Stimulated activated CD8-positive, alpha-beta memory T cell treated with anti-CD3 and anti-CD28 coated beads, Interleukin-15, amount 100 ng/mL, for 1 hour (primary cell): ENCODE results near the gene CAMK2D.

Source experiments
- DNase-seq: peaks from one replicate; pipeline ENCODE4 v3.0.0-alpha.2; 2020; ENCODE audit warnings: low read depth

The CAMK2D gene

DNA sequence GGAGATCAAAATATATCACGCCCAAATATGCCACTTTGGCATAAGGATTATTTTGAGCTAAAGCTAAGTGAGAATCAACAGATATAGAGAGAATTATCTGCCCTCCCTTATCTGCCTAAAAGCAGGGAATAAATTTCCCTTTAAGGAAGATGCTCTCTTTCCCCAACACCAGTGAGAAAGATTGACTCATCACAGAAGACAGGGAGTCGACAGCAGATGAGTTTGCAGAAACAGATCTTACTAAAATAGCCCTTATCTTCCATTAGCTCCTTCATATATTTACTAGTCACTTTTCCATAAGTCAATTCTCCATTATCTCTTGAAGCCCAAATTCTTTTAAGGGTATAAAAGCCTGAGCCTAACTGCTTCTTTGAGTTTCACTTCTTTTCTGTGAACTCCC lies 156.6 kb downstream of the CAMK2D start:
- no peak for DNase-seq

DNA sequence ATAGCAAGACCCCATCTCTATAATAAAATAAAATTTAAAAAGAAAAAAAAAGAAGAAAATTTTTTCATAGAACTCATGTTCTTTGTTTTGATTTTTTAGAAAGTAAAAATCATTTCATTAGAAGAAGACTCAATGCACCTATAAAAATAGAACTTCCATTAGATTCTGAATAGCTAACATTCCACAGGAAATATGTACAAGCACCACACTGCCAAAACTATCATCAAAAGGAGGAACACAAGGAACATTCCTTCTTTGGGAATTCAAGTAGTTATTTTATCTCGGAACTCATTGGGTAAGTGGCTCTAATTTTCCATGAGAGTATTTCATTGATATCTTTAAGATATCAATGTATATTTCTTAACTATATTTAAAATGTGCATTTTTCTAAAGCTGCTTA lies 157.6 kb downstream of the CAMK2D start:
- no peak for DNase-seq

DNA sequence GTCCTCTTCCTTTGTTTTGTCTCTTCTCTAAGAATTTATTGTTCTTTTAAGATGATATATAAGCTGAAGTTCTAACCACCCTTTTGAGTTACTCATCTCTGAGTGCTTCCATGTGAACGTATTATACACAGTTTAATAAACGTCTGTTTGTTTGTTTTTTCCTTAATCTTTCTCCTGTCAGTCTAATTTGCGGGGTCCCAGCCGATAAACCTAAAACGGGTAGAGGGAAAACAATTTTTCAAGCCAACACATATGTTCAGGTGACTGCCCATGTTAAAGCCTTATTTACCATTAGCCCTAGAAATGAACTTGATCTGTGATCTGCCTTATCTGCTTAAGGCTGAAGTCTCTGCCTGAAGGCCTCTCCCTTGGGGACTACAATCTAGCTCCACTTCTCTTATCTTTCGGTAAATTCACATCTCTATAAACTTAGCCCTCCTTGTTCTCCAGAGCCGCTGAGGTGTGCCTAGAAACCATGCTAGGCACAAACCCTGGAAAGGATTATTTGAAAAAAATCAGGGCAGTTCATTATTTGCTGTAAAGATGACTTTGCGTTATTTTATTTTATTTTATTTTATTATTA lies 158.8 kb downstream of the CAMK2D start:
- no peak for DNase-seq

DNA sequence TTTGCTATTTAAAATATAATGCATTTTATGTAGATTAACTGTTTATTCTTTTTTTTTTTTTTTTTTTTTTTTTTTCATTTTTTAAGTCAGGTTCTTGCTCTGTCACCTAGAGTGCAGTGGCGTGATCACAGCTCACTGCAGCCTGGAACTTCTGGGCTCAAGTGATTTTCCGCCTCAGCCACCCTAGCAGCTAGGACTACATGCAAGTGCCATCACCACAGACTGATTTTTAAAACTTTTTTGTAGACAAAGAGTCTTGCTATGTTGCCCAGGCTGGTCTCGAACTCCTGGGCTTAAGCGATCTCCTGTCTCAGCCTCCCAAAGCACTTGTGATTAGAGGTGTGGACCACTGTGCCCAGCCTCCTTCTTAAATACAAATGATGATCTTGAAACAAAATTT lies 159.9 kb downstream of the CAMK2D start:
- no peak for DNase-seq

DNA sequence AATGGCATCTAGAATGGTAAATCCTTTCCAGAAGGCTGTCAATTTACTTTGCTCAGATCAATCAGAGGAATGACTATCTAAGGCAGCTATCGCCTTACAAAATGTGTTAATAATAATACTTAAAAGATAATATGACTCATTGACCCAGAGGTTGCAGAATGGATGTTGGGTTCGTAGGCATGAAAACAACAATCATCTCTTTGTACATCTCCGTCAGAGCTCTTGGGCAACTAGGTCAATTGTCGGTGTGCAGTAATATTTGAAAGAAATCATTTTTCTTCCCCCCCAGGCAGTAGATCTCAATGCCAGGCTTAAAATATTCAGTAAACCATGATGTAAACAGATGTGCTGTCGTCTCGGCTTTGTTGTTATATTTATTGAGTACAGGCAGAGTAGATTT lies 165.1 kb downstream of the CAMK2D start:
- DNase-seq = no peak

DNA sequence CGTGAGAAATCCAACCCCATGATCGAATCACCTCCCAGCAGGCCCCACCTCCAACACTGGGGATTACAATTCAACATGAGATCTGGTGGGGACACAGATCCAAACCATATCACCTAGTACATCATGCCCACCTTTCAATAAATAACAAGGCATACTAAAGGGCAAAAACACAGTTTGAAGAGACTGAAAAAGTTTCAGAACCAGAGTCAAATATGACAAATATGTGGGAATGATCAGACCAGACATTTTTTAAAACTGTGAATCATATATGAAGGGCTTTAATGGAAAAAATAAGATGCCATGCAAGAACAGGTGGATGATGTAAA lies 167.3 kb downstream of the CAMK2D start:
- DNase-seq = no peak

DNA sequence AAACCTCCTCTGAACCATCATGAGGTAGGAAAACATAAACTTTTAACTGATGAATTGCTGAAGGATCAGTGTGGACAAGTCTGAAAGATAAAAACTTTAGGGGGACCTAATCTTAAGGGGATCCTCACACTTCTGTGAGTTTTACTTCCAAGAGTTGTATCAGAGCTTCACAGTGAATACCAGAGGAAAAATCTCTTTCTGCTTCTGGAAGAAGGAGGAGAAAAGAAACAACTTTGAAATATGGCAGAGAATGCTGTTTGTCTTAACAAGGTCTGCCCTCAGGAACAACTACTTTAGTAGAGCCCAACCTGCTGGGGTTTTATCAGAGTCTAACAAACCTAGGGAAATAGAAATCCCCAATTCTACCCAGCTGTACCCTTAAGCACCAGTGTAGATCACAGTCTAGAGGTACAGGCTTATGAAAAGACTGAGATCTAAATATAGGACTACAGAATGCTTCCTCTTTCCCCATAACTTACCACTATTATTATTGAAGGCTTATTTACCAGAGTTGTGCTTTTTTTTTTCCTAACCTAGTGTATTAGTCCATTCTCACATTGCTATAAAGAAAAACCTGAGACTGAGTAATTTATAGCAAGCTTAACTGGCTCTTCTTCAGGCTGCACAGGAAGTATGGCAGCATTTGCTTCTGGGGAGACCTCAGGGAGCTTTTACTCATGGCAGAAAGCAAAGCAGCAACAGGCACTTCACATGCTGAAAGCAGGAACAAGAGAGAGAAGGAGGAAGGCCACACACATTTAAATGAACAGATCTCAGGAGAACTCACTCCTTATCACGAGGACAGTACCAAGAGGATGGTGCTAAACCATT lies 167.9 kb downstream of the CAMK2D start:
- DNase-seq = no peak

- DNase-seq = no peak
Measured at GRCh38 chr4:113591982-113592381, 169.6 kb downstream of the CAMK2D start.

DNA sequence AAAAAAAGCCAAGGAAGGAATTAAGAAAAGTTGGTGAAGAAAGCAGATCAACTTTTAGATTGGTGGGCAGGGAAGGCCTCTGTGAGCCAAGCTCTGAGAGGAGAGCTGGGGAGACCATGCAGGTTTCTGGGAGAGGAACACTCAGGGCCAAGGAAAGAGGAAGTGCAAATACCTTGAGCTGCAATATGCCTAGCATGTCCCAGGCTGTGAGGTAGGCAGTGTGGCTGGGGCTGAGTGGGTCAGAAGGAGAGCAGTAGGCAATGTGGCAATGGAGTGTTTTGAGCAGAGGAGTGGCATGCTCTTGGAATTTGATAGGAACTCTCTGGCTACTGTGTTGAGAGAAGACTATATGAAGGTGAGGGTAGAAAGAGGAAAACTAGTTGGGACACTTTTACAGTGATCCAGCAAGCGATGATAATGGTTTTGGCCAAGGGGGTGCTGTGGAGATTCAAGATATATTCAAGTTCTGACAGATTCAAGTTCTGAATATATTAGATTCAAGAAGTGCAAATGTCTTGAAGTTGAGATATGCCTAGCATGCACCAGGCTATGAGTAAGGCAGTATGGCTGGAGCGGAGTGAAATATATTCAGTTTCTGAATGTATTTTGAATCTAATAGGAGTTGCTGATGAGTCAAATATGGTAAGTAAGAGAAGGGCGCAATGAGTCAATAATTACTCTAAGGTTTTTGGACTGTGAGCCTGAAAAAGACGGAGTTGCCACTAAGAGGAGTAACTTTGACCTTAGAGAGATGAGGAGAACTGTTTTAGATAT lies 172.5 kb downstream of the CAMK2D start:
- no peak for DNase-seq

GRCh38 chr4:113587640-113588275 lies 173.8 kb downstream of the CAMK2D start:
- DNase-seq = no peak

DNA sequence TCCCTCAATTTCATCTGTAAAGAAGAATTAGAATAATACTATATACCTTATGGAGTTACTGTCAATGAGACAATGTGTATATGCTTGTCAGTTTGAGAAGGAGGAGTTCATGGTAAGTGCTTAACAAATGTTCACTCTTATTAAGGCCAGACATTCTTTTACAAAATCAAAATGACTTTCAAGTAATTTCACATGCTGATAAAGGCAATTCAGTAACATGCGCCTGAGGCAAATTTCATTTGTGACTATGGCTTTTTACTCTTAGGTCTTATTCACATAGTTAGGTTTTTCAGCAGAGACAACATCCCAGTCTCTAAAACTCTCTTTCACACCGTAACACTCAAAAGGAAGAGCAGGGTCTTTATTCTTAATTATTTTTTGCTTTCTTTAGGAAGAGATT lies 174.4 kb downstream of the CAMK2D start:
- no peak for DNase-seq

DNA sequence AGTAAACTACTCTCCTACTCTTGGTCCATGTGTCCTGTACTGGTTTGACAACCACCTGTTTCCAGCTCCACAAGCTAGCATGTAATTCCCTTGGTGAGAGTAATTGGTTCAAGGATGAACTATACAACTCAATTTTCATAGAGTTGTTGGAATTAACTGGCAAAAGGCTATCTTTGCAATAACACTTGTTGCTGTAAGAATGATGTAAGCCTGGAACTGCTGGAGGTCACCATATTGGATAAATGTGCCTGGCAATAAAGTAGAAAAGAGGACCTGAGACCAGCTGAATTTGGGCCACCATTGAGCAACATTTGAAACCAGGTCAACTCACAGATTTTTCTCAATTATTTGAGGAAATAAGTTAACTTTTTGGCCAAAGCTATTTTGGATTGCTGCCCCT lies 175.5 kb downstream of the CAMK2D start:
- no peak for DNase-seq

DNA sequence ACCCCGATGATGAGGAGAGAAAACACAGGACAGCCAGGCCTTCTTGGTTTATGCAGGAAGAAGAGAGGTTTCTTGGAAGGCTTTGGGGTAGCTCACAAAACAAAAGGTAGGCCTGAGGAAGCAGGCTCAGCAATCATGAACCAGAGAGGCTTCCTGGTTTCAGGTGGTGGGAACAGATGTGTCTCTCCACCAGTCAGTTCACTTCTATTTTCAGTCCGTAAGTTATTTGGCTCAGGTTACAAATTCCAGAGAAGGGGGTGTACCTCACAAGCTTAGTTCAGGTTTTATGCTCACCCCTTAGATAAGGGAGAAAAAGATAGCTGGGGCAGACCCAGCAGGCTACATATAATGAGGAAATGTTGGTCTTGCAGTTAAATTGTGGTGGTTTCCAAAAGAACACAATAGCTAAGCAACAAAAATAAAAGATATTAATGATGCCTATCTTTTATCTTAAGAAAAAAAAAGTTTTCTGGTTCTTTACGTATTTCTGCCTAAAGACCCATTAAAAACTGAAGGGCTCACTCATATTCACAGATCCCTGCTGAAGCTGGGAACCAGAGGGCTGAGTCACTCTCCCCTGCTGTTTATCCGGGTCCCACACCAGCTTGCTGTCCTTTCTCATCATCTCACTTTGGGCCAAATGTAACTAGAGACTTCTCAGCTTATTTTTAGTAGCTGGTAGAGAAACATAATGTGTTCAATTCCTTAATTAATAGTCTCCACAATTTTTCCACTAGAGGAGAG lies 177.0 kb downstream of the CAMK2D start:
- DNase-seq = no peak

- no peak for DNase-seq
Measured at GRCh38 chr4:113582737-113583136, 178.8 kb downstream of the CAMK2D start.

GRCh38 chr4:113579360-113579759 lies 182.2 kb downstream of the CAMK2D start:
- no peak for DNase-seq

DNA sequence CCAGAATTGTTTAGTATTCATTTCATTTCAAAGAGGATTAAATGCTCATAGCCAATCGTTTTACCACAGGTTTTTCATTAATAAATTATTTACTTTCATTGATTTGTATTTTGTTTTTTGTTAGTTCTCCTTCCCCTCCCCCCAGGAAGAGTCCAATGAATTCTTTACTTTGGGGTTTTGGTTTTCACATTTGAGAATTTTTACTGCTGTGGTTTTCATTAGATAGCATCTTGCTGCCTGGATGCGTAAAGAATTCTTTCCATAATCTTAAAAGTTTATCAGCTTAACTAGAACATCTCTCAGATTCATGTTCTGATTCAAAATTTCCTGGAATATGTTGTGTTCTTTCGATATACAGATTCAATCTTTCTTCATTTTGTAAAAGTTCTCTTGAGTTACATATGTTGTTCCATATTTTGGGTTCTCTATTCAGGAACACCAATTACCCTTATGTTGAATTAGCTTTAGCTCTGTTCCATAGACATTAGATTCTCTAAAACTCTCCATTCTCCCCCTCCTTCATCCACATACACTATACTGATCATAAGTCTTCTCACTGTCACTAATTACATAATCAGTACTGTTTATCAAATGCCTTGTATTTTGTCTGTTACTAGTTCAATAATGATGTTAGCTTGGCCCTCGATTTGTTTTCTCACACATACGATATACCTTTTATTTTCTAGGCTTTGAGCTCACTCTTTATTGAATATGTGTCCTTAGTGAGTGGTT lies 184.4 kb downstream of the CAMK2D start:
- DNase-seq = no peak

- no peak for DNase-seq
Measured at GRCh38 chr4:113575401-113575800, 186.1 kb downstream of the CAMK2D start.

- no peak for DNase-seq
Measured at GRCh38 chr4:113574636-113575103, 186.9 kb downstream of the CAMK2D start.

- DNase-seq = no peak
Measured at GRCh38 chr4:113572620-113573019, 188.9 kb downstream of the CAMK2D start.

- no peak for DNase-seq
Measured at GRCh38 chr4:113566015-113566795, 195.3 kb downstream of the CAMK2D start.

DNA sequence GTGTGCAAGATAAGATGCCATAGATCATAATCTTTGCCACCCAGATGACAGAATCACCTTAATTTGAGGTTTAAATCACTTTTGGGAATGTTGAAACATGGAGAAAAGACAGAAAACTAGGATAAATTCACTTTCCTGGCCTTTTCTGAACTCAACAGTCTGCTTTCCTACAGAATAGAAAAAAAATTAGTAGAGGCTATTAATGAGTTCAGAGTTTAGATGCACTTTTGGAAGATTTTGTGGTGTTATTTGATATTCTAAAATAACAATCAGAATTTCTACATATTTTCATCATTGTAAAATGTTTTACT lies 195.9 kb downstream of the CAMK2D start:
- no peak for DNase-seq
